Measurements from ENCODE around the gene ANKRD18B. TPM values are rescaled to one million over a fixed set of nuclear protein-coding genes. Genes with fewer than 3 reads are reported as not detected.

Gene ANKRD18B
- total and polyA plus RNA-seq, 9 of the 15 experiments (the other 6 are each of a cell fraction or from before 2014, with no cell fraction given): 0.43 to 12.6 (median 1.8) TPM

- no peak for TF ChIP-seq ZBTB11 (CRISPR knock-in tag; IDR thresholded peaks at IDR 0.05)
- TF ChIP-seq AFF4 (CRISPR knock-in tag; IDR thresholded peaks at IDR 0.05): no peak
- 0 out of 2 replicates have a peak, but pooled peaks have one; percentile 33 for TF ChIP-seq ILF3 (IDR thresholded peaks at IDR 0.05; ENCODE audit: borderline replicate concordance)
- no peak for TF ChIP-seq NR1H2 (CRISPR knock-in tag; IDR thresholded peaks at IDR 0.05)
Observed at GRCh38 chr9:33619666-33620404, 95.8 kb downstream of the ANKRD18B start (continued).
